Activated CD8-positive, alpha-beta memory T cell treated with anti-CD3 and anti-CD28 coated beads, Interleukin-2, amount 50 U/mL, for 1 hour (primary cell): ENCODE results near the gene WDR43.
"Not testable (repeated sequence)": the region's sequence is repeated elsewhere in the genome, so short reads cannot be mapped to it uniquely, and the experiment has no call there.

Experiments
- DNase-seq: peaks from one replicate; pipeline ENCODE4 v3.0.0-alpha.2; 2020; ENCODE audit errors: extremely low read depth

The WDR43 gene

DNA sequence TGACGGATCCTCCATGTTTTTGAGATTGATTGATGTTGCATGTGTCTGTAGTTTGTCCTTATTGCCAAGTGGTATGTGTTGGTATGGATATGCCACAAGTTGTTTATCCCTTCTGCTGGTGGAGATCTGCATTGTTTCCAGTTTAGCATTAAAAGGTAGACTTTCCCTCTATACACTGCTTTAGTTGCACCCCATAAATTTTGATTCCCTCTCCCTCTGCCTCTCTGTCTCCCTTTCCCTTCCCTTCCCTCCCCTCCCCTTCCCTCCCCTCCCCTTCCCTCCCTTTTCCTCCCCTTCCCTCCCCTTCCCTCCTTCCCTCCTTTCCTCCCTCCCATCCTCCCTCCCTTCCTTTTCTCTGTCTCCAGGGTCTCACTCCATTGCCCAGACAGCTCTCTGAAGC is 68.0 kb downstream of the WDR43 start:
- DNase-seq = no peak

DNA sequence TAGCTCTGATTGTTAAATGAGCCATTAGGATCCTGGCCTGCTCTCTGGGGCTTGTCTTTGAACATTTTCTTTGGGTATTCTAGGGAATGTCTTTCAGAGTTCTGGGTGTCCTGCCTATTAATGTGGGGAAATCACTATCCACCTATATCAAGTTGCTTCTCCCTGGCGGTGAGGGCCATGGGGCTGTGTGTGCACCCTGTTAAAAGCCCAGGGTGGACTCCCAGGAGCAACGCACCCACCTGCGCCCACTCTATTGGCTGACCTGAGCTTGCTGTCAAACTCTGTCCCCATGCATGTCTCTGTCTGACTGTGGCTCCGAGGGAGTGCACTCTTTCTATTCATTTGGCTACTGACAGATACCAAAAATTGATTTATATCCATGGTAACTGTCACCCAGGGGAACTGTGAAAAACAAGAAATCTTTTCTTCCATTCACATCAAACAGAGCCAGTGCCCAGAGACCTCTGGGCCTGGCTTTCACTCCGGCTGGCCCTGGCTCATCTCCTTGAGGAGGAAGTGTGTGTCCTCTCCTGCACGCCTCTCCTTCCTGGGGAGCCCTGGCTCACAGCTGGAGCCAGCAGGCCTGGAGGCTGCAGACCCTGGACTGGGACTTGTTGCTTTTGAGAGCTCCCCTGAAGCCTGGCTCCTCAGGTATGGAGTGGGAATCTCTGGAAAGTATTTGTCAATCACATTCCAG is 76.1 kb downstream of the WDR43 start:
- DNase-seq = no peak

DNA sequence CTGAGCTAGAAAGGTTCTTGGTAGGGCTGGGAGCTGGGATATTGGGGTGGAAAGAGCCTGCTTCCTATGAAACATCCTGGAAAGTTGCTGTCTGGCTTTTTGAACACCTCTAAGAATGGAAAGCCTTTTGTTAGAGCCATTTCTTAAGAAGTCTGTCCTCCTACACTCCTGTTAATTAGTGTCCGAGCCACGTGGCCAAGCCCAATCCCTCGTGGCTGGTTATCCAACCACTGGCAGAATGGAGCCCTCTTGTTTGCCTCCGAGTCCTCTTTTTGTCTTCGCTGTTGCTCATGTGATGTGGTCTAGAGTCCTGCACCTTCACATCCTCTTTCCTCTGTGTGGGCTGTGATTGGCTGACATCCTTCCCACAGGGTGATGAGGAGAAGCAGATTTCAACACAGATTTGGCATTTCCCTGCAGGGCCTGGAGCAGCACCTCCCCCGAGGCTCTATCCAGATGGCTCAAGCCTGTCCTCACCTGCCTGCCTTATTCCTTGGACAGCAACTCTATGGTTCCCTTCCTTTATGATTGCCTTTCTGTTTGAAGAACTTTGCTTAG is 78.4 kb downstream of the WDR43 start:
- DNase-seq = no peak

DNA sequence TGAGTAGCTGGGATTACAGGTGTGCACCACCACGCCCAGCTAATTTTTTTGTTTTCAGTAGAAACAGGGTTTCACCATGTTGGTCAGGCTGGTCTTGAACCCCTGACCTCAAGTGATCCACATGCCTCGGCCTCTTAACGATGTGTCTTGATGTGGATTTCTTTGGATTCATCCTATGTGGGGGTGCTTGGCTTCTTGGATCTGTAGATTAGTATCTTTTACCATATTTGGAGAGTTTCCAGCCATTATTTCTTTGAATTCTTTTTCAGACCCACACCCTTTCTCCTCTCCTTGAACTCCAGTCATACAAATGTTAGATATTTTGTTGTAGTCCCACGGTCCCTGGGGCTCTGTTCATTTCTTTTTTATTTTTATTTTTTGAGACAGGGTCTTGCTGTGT is 79.8 kb downstream of the WDR43 start:
- no peak for DNase-seq

DNA sequence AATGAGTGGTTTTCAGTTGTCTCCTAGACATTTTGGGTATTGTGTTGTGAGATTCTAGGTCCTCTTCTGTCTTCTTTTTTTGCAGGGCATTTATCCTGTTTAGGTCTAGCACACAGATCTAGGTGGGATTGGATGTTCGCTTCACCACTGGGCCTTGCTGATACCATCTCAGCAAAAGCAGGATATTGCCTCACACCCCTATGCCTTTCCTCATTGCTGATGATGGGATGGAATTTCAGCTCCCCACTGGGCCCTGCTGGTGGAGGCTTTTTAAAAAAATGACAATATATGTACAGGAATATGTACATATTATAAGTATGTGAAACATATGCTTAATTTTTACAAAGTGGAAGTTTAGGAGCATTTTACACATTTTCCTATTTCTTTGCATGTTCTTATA is 81.2 kb downstream of the WDR43 start:
- no peak for DNase-seq

DNA sequence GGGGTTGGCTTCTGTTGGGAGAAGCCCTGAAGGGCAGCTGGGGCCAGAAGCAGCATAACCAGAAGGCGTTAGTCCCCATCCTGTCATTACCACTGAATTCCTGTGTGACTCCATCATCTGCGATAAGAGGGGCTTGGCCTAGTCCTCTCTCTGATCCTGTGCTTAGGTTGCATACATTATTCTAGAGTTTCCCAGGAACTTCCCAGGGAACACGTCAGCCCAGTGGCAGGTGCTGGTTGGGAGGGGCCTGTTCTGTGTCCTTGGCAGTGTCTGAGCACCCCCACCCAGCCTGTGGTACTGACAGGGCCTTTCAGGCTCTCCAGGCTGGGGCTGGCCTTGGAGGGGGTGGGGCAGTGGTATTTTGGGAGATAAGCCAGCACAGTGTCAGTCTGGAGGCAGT is 82.1 kb downstream of the WDR43 start:
- DNase-seq = no peak

DNA sequence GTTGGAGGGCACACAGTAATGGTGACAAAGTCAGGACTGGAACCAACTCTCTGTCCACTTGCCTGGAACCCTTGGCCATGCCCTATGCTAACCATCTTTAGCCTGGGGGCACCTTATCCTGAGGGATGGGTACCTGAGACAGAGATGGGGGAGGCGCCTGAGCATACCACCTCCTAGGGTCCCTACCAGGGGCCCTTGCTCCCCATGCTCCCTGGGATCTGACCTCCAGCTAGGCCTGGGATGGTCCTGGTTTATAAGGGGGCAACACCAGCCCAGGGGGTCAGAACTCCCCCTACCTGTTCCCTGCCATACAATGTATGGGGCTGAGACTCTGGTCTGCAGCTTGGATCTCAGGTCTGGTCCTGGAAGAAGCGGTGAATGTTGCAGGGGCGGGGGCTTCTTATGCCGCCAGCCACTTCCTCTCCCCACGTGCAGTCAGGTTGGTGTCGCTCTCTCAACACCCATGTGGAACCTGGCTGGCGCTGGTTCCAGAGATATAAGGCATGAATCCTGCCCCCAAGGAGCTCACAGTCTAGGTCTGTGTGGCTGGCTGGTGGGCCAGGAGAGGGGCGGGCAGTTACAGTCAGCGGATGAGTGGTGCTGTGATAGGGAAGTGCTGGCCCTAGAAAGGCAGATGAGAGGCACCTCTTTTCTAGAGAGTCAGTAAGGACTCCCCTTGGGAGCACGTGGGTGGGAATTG is 82.9 kb downstream of the WDR43 start:
- no peak for DNase-seq

DNA sequence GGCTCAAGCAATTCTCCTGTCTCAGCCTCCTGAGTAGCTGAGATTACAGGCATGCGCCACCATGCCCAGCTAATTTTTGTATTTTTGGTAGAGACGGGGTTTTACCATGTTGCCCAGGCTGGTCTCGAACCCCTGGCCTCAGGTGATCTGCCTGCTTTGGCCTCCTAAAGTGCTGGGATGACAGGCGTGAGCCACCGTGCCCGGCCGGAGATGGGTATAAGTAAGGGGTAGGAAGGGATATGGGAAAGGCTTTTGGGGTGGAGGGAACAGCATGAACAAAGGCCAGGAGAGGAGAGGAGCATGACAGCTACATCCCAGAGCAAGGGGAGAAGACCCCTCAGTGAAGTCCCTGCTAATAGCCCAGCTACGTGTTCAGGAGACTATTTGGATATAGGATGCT is 83.5 kb downstream of the WDR43 start:
- DNase-seq = not testable (repeated sequence)

DNA sequence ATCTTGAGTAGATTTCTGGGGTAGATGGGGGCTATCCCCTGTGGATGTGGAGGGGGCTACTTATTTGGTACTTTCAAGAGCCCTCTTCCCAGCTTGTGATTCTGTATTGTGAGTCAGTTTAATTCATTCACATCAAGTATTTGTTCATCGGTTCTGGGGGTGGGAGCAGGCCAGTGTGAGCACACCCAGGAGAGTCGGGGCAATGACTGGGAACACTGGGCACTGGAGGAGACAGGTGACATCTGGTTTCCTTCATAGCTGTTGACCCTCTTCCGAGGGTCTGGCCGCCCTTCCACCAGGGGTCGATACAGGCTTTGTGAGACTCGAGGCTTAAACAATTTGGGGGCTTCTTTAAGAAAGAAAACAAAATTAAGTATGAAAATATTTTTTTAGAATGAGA is 84.1 kb downstream of the WDR43 start:
- no peak for DNase-seq

DNA sequence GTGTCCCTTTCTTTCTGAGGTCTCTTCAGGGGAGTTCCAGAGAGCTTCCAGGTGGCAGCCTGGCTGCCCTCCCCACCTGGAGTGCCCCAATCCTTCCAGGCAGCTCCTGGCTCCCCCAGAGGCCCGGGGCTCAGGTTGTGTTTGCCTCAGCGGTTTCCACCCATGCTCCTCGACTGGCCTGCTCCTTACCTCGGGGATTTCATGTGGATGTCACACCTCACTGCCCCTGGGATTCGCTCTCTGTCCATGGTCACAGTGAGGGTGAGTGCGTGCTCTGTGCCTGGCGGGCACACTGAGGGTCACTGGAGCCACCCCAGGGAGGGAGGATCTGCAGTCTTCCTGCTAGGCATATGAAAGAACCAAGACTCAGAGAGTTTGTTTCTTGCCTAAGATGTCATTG is 84.6 kb downstream of the WDR43 start:
- no peak for DNase-seq

DNA sequence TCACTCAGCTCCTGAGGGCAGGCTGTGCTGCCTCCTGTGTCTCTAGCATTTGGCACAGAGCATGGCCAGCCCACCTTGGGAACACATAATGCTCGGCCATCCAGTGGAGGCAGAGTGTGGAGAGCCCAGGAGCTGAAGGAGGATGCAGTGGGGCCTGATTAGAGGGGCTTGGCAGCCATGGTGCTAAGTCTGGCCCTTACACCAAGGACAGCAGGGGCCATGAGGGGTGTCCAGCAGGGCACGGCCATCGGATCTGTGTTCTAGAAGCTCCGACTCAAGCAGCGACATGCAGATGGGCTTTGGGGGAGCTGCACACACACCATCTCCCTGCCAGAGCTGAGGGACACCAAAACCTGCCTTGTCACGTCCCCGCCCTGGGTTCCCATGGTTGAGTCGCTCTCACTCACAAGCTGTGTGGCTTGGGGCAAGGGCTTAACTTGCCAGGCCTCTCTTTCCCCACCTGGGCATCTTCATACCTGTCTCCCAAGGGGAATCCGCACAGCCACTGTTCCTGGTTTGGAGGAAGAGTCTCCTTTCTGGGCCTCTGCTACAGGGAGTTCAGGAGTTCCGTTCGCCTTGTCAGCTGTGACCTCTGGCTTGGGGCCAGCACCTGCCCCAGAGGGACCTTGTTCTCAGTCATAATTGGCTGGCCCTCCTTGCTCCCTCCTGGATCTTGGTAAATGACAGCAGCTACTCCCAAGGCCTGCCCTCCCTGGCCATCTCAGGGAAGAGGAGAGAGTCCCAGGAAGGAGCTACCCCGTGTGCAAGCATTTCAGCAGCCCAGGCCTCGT is 85.3 kb downstream of the WDR43 start:
- no peak for DNase-seq

DNA sequence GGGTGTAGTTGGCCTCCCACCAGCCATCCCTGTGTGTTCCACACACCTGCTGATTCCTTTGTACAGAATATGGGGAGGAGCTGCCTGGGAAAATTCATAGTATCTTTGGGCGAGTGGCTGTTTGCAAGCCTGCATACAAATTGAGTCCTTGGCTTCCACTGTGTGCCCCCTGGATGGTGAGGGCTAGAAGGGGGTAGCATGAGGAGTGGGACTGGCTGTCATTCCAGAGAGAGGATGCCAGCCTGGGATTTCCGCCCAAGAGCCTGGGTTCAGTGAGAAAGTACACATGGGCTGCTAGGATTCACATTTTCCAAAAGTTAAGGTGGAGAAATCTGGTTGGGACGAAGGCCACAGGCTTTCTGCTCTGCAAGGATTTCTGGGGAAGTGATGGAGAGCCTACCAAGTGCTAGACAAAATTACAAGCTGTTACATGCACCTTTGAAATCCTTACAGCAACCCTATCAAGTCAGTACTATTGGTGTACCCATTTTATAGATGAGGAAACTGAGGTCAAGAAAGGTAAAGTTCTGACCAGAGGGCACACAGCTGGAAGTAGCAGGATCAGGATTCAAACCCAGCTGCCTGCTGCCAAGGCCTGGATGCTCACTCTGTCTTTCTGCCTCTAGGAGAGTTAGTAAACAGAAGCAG is 86.0 kb downstream of the WDR43 start:
- no peak for DNase-seq

DNA sequence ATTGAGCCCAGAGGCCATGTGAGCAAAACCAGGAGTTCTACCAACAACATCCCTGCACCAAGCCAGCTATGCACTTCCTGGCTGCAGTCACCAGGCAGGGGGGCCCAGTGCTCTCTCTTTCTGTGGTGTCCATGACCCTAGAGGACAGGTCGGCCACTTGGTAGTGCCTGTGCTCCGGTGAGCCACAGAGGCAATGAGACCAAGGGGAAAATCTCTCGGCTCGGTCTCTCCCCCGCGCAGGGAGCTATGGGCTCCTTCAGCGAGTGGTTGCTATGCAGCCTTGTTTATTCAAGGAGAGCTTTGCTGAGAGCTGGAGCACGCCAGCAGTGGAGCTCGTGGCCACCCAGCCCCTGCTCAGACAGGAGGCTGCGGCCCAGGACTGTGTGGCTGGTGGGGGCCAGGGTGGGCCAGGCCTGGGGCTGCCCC is 86.6 kb downstream of the WDR43 start, which contains the start of gene TOGARAM2:
Gene TOGARAM2 (plus strand): TSS at position 283 of the 426 bp plus-strand sequence. CDS start 13,537 bp downstream, outside the sequence.
- no peak for DNase-seq

DNA sequence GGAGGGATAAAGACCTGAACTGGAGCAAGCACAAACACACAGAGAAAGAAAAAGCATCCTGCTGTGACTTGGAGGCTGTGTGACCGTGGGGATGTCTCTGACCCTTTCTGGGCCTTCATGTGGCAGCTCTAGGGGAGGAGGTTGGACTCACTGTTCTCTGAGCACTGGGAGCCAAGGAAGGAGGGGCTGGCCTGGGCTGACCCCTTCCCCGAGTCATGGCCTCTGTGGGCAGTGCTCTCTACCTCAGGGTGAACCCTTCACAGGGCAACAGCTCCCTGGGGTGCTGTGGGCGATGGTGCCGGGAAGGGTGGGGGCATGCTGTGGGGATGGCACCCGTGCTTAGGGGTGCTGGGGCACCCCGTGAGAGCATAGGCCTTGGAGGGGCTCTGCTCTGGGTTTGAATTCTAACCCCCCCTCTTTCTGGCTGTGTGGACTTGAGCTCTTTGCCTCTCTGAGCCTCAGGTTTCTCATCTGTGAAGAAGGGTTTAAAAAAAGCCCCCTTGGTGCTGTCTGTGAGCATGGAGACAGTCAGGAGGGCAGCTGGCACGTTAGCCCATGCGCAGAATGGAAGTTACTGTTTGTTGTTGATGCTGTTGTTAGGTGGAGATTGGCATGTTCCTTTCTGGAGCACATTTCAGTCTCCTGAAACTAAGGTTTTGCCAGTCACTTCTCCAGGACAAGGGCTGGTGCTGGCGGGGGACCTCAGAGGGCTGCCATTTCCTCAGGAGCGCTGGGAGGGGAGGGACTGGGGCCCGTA is 87.3 kb downstream of the WDR43 start:
- DNase-seq = no peak

DNA sequence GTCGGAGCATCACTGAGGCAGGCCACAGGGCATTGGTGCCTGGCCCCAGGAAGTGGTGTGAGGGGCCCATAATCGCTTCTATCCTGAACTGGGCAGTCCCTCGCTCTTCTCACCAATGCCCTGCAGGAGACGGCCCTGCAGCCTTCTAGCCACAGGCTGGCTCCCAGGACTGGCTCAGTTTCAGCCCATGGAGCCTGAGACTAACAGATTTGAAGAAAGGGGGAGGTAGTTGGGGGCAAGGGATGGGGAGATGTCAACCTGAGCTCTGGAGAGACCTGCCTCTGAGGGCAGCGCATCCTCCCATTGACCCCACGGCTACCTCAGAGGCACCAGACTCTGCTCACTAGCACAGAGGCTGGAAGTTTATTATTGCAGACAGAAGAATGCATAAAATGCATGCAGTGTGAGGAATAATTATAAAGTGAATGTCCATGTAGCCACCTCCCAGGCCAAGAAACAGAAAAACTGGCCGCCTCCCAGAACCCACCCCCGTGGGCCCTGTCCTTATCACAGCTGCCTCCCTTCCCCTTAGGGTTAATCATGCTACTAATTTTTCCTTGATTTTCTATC is 88.0 kb downstream of the WDR43 start:
- DNase-seq = no peak

DNA sequence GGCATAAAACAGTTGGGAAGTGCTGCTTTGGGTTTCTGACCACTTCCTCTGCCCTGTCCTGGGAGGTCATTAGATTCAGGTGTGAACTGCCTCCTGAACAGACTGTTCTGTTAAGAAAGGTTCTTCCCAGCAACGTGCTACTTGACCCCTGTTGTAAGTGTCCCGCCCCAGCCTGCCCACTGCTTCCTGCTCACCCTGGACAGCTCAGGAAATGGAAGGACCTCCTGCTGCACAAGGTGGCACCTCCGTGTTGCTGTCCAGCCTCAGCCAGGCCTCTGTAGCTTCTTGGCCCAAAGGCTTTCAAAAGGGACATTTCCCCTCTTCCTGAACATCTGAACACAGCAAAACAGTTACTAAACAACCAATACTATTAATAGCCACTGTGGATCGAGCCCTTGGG is 92.0 kb downstream of the WDR43 start:
- DNase-seq = no peak

DNA sequence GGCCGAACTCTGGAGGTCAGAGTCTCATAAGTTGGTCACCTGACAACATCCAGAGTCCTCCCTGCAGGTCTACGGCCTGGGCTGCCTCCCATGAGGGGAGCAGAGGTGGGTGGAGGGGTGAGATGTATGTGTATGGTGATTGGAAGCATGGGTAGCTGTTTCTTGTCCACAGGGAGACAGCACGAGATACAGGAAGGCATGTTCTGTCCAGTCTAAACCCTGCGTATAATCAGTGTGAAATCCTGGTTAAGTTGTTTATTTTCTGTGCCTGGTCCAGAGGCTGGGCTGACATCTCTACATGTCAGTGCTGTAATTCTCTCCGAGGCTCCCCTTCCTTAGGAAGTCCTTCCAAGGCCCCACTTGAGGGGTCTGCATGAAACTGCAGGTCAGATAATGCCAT is 95.5 kb downstream of the WDR43 start:
- no peak for DNase-seq

DNA sequence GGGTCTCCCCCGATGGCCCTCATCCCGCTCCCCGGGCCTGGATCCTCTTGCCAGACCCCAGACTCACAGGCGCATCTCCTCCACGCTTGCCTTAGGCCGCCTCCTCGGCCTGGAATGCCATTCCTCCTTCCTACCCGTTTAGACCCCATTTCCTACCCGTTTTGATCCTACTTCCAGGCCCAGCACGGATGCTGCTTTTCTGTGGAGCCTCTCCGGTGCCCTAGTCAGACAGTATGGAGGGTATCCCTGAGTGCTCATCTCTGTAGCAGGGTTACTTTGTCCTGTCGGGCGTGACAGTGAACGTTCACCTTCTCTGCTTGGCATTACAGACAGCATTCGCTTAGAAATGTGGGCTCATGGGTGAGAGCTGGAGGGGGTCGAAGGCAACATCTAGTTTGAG is 96.0 kb downstream of the WDR43 start:
- no peak for DNase-seq

DNA sequence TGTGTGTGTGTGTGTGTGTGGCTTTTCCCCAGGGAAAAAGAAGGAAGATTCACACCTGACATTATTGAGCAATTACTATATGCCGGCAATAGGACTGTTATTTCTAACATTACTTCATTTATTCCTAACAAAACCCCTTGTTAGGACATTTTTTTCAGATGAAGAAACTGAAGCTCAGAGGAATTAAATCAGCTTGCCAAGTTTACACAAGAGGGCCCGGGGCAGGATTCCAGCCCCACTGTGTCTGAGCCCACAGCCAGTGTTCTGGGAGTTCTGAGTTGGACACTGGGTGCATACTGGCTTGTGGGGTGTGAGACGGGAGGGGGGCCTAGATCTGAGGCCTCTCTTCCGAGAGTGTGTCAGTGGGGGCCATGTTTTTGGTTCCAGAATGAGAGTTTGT is 96.6 kb downstream of the WDR43 start:
- no peak for DNase-seq

DNA sequence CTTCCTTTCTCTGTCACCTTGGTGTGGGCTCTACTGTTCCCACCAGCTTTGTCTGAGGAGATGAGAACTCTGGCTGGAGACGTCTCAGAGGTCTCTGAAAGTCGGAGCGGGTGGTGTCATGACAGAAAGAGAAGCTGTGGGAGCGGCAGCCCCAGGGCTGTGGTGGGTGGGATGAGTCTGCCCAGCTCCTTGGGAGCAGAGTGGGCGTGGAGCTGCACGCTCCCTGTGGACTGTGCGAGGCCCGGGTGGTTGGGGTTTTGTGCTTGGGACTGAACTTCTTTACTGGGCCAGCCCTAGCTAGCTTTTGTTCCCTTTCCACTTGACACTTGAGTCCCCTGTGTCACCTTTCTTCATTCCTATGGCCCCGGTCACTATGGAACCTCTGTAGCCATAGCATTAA is 97.0 kb downstream of the WDR43 start:
- no peak for DNase-seq
